ENCODE results near the gene FRMD6.

Gene FRMD6

DNA sequence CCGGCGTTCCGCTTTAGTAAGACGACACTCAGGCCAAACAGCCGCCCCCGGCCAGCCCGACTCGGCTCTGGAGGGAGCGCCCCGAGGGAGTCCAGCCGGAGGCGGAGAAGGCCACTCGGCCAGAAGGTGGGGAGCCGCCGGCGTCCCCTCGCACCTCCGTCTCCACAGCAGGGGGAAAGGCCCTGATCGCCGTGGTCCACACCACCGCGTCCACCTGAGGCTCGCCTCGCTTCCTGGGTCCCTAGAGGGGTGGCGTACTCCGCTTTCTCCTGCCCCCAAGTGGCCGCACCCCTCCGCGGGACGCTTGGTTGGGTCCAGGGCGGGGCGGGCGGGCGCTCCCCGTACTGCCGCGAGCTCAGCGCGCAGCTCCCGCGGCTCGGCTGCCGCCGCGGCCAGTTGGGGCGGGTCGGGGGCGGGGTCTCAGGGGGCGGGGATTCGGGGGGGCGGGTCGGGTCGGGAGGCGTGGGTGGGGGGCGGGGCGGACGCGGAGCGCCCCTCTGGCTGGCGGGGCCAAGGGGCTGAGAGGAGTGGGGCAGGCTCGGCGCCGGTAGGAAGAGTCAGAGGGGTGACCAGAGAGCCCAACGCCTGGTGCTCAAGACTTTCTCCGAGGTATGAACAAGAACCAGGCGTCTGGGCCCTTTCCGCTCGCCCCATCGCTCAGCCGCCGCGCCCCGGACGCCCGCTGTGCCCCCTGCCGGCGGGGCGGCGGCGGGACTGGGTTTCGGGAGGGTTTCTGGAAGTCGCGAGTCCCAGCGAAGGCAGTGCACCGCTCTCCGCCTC is at the start of gene FRMD6:
Gene FRMD6 (plus strand): TSS at position 523 of the 780 bp plus-strand sequence. CDS start 37,927 bp downstream, outside the sequence.
- peak; percentile 52 to 66 (median 58) for DNase-seq (ENCODE audit: low read depth in 4 of 4, low spot score in 1 of 4)

DNA sequence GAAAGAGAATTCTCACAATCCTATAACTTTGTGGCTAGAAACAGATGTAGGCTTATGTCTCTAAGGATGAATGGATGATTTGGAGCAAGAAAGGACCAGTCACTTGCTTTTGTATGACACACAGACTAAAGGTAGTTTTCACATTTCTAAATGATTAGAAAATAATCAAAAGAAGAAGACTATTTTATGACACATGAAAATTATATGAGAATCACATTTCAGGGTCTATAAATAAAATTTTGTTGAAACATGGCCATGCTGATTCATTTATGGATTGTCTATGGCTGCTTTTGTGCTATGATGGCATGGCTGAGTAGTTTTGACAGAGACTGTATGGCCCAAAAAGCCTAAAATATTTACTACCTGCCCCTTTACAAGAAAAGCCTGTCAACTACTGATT is 49.4 kb upstream of the FRMD6 start:
- no peak for DNase-seq (ENCODE audit: low read depth in 4 of 4, low spot score in 1 of 4)

DNA sequence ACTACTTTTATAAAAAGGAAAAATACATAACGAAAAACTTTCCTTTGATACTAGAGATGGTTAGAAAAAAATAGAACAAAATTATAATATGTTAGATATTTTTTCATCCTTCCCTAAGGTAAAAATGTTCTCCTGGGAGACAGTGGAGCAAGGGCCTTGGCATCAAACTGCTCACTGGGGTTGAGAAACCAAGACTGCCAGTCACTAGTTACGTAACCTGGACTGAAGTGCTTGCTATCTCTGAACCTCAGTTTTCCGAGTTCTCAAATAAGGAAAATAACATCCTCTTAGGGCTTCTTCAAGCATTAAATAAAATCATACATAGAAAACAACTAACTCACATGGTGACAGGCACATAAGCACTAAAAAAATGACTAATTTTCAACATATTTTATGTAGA is 48.2 kb upstream of the FRMD6 start:
- DNase-seq (ENCODE audit: low read depth in 4 of 4, low spot score in 1 of 4), result no peak

- DNase-seq (ENCODE audit: low read depth in 4 of 4, low spot score in 1 of 4), result no peak
Measured at GRCh38 chr14:51604073-51604472, 47.6 kb upstream of the FRMD6 start.

DNA sequence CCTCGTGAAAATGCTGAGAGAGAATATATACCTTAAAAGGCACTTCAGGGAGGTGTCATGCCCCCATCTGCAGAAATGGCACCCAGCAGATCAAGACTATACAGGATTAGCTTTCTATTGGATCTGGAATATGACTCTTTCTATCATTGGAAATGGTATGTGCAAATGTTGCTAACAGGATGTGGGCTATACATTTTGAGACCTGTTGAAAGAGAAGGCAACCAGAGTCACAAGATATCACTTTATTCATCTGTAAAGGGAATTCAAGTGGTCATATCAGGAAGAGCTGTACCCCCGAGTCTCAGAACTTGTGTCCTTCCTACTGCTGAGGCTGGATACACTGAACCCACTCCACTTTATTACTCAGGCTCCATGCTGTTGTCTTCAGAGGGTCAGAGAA is 46.1 kb upstream of the FRMD6 start:
- no peak for DNase-seq (ENCODE audit: low read depth in 4 of 4, low spot score in 1 of 4)

- DNase-seq (ENCODE audit: low read depth in 4 of 4, low spot score in 1 of 4), result no peak
Measured at GRCh38 chr14:51607711-51608110, 44.0 kb upstream of the FRMD6 start.

DNA sequence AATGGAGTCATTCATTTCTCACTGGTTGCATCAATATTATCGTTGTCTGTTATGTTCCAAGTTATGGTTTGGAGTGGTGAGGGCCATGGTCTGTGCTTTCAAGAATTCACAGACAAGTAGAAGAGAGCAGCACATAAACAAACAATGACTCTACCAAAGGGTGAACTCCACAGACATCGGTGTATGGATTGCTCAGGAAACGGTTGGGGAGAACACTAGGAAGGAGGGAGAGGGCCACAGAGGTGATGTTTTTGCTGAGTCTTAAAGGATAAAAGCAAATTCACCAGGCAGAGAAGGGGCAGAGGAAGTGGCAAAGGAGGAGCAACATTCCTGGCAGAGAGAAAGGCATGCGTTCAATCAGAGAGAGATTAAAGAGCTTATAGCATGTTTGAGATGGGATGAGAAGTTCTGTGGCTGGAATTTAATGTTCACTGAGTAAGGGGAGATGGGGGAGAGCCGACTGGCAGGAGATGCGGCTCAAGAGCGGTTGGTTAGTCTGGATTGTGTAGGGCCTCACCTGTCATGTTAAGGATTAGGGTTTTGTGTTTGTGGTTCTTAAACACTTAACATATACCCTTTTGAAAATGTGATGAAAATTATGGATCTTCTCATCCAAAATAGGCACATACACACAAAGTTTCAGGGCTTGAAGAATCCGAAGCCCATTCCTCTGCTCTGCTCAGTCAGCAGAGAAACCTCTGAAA is 42.3 kb upstream of the FRMD6 start:
- no peak for DNase-seq (ENCODE audit: low read depth in 4 of 4, low spot score in 1 of 4)

DNA sequence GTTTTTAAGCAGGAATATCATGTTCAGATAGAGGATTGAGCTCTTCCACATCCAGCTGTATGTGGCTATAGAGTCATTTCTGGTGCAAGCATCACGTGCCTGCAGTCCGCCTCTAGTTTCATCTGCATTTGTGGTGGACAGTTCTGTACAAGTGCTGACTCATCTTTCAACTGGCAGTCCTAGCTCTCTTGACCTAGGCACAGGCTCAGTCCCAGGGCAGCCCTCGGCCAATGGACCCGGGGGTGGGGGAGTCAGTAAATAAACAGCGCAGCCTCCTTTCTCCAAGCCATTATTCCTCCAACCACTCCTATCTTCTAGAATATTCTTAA is 41.8 kb upstream of the FRMD6 start:
- no peak for DNase-seq (ENCODE audit: low read depth in 4 of 4, low spot score in 1 of 4)

DNA sequence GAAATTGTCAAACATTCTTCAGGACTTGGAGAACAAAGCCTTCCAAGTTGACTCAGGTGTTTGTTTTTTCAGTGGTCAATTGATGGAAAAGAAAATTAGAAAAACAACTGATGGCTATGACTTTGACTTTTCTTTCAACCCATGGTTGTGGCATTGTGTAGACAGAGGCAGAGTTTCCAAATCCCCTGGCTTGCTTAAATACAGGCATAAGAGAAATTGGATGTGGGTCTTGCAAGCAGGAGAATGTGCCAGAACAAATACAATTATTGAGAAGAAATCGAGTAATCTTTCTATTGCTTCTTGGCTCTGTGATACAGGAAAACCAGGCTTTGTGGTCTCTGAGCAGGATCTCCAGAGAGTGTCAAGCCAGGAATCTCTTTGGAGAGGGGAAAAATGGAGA is 40.9 kb upstream of the FRMD6 start:
- DNase-seq (ENCODE audit: low read depth in 4 of 4, low spot score in 1 of 4), result no peak

GRCh38 chr14:51612449-51612848 is 39.3 kb upstream of the FRMD6 start:
- DNase-seq (ENCODE audit: low read depth in 4 of 4, low spot score in 1 of 4), result no peak

DNA sequence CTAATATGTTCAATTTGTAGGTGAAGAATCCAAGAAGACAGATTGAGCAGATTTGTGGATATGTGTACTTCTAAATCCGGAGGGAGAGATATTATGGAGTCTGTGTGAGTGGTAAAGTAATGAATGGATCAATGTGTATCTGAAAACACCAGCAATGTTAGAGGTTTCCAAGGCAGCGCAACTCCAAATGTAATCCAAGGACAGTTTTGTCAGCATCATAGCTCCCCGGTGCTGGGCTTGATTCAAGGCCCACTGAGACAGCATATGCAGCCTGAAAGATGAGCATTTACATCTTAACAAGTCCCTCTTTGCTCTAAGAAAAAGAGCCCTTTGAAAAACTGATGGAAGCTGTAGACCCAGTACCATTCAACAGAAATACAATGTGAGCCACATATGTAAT is 38.3 kb upstream of the FRMD6 start:
- DNase-seq (ENCODE audit: low read depth in 4 of 4, low spot score in 1 of 4), result no peak

DNA sequence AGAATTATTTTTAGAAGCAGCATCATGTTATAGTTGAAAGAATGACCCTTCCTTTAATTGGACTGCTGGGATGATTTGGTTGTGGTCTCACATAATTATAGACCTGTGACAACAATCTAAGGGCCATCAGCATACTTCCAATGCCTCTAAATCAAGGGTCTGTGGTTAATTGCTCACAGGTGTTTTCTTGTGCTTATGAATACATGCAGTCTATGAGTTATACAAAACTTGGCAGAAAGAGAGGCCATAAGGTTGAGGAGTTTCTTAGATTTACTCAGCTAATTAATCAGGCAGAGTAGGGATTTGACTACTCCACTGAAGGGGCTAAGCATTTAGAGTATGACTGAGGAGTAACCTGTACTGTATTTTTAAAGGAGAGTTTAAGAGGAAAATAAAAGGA is 37.0 kb upstream of the FRMD6 start:
- DNase-seq (ENCODE audit: low read depth in 4 of 4, low spot score in 1 of 4), result no peak

DNA sequence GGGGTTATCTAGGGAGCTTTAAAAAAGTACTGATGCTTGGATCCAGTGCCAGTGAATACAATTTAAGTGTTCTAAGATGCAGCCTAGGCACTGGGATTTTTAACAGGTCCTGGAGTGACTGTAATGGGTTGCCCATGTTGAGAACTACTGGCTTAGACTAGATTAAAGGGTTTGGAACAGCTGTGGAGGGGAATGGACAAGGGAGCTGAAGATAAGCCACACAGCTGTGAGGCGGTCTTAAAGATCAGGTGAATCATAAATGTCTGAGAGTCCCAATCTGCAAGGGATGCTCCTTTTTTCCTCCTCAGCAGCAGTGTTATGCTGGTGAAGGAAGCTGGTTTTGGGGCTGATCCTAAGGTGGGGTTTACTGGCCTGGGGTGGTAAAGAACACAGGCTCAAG is 35.5 kb upstream of the FRMD6 start:
- DNase-seq (ENCODE audit: low read depth in 4 of 4, low spot score in 1 of 4), result no peak

- no peak for DNase-seq (ENCODE audit: low read depth in 4 of 4, low spot score in 1 of 4)
Measured at GRCh38 chr14:51616724-51617409, 34.8 kb upstream of the FRMD6 start.

- no peak for DNase-seq (ENCODE audit: low read depth in 4 of 4, low spot score in 1 of 4)
Measured at GRCh38 chr14:51619561-51619960, 32.1 kb upstream of the FRMD6 start.

DNA sequence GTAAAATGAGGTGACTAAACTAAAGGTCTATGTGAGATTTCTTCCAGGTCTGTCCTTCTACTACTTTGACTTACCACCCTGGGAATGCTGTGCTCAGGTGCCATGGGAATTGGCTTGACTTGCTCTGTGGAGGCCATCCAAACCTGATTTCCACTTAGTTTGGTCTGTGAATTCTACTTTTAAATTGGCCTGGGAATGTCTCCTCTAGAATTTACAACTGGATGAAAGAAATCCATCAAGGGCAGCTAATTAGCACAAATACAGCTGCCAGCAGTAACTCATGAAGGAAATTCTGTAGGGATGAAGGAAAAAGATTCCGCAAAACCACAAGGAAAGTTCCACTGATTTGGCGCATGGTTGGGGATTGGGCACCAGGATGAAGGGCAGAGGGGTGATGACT is 31.7 kb upstream of the FRMD6 start:
- no peak for DNase-seq (ENCODE audit: low read depth in 4 of 4, low spot score in 1 of 4)

DNA sequence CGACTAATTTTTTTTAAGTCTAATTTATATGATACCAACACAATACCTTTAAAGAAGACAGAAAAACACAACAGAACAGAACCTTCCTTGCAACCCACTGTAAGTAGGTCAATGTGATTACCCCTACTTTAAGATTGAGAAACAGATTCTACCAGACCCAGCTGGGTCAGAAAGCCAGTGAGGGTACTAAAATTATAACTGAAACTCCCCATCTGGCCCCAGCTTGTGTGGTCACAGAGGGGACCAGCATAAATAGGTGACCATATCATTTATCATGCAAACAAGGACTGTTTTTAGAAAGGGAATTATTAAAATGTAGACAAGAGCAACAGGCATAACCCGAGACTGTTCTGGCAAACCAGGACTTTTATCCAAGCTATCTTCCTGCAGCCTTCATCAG is 30.1 kb upstream of the FRMD6 start:
- DNase-seq (ENCODE audit: low read depth in 4 of 4, low spot score in 1 of 4), result no peak

GRCh38 chr14:51622376-51622775 is 29.3 kb upstream of the FRMD6 start:
- no peak for DNase-seq (ENCODE audit: low read depth in 4 of 4, low spot score in 1 of 4)

DNA sequence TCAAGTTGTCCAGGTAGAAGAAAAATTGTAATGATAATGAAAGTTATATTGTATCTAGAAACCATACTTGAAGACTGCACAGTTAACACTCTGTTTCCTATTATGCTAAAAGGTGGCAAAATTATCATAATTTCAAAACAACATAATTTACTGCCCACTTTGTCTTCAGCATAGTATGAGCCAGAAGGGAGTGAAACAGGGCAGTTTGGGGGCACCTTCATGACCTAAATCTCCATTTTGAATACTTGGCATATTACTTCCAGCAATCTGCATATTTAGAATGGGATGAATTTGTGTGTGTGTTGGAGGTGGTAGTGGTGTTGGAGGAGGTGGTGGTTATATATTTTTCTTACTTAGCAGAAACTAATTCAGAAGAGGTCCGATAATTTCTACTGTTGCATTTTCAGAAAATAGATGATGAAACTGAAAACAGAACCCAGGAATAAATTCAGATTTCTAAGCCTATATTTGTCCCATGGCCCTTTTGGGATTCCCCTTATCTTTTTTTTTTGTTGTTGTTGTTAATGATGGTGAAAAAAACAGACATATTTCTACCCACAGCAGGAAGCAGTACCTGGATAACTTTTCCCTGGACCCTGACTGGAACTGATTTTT is 26.6 kb upstream of the FRMD6 start:
- DNase-seq (ENCODE audit: low read depth in 4 of 4, low spot score in 1 of 4), result no peak

- no peak for DNase-seq (ENCODE audit: low read depth in 4 of 4, low spot score in 1 of 4)
Measured at GRCh38 chr14:51626185-51626584, 25.5 kb upstream of the FRMD6 start.

GRCh38 chr14:51626788-51627187 is 24.9 kb upstream of the FRMD6 start:
- no peak for DNase-seq (ENCODE audit: low read depth in 4 of 4, low spot score in 1 of 4)

DNA sequence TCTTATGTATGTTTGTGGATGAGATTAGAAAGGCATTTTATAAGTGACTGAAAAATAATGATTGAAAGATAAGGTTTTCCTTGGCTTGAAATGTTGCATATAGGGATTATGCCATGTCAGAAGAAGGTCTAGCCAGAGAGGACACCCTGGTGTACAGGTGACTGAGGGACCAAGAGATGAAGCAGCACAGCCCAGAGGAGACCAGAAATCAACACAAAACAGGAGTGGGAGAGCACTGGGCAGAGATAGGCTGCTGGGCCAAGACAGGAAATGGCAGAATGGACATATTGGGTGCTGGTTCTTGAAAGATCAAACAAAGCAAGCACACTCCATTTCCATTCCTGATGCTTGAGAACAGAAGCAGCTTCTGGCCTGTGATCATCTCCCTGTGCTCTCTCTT is 24.4 kb upstream of the FRMD6 start:
- DNase-seq (ENCODE audit: low read depth in 4 of 4, low spot score in 1 of 4), result no peak
